ENCODE measurements around the gene SERPINA10. TPM values are rescaled to one million over a fixed set of nuclear protein-coding genes. Genes with fewer than 3 reads are reported as not detected.

Gene SERPINA10
- total and polyA plus RNA-seq, 2 of the 13 experiments (the other 11 are each of a cell fraction or from before 2014, with no cell fraction given) = 20.1 to 20.2 TPM

GRCh38 chr14:94322648-94323570 lies 29.8 kb upstream of the SERPINA10 start, which contains the start of gene SERPINA6 (continued):
- TF ChIP-seq TFDP1 (CRISPR knock-in tag; IDR thresholded peaks at IDR 0.05; ENCODE audit: borderline replicate concordance) = no peak
- TF ChIP-seq DPF2 (CRISPR knock-in tag; IDR thresholded peaks at IDR 0.05; ENCODE audit: borderline replicate concordance, low read depth) = peak; percentile 33; the same call in 1 of the 2 replicates
- peak; percentile 68 for TF ChIP-seq POGZ (CRISPR knock-in tag; IDR thresholded peaks at IDR 0.05)
- no peak for TF ChIP-seq ZNF704 (CRISPR knock-in tag; IDR thresholded peaks at IDR 0.05; ENCODE audit: borderline replicate concordance)
- TF ChIP-seq ZNF446 (CRISPR knock-in tag; IDR thresholded peaks at IDR 0.05) = no peak
- no peak for TF ChIP-seq ZNF326 (CRISPR knock-in tag; IDR thresholded peaks at IDR 0.05; ENCODE audit: borderline replicate concordance)
- TF ChIP-seq ZBTB8A (CRISPR knock-in tag; IDR thresholded peaks at IDR 0.05; ENCODE audit: borderline replicate concordance, low read depth) = no peak
- TF ChIP-seq ISL2 (CRISPR knock-in tag; IDR thresholded peaks at IDR 0.05) = peak; percentile 41
- TF ChIP-seq KDM3A (CRISPR knock-in tag; IDR thresholded peaks at IDR 0.05; ENCODE audit: low read depth) = no peak; the same call in 1 of the 2 replicates
- peak; percentile 65; the same call in 1 of the 2 replicates for TF ChIP-seq SKIL (CRISPR knock-in tag; IDR thresholded peaks at IDR 0.05; ENCODE audit: borderline replicate concordance)
- TF ChIP-seq ZNF646 (CRISPR knock-in tag; IDR thresholded peaks at IDR 0.05) = no peak; the same call in 1 of the 2 replicates
- no peak for TF ChIP-seq REXO4 (CRISPR knock-in tag; IDR thresholded peaks at IDR 0.05; ENCODE audit: borderline replicate concordance)
- TF ChIP-seq FOXO4 (CRISPR knock-in tag; conservative IDR thresholded peaks at IDR 0.05) = no peak

All from HepG2 (cell line).